HG03025 (cell line): ENCODE results near the gene CITED4.

Experiments used
- ATAC-seq: cut with Tn5 transposase; IDR thresholded peaks from one replicate; pipeline ENCODE4 v1.9.1; 2021; ENCODE audit warnings: mild to moderate bottlenecking, moderate library complexity; ENCODE audit not compliant: unreplicated experiment, low FRiP score

CITED4 gene

DNA sequence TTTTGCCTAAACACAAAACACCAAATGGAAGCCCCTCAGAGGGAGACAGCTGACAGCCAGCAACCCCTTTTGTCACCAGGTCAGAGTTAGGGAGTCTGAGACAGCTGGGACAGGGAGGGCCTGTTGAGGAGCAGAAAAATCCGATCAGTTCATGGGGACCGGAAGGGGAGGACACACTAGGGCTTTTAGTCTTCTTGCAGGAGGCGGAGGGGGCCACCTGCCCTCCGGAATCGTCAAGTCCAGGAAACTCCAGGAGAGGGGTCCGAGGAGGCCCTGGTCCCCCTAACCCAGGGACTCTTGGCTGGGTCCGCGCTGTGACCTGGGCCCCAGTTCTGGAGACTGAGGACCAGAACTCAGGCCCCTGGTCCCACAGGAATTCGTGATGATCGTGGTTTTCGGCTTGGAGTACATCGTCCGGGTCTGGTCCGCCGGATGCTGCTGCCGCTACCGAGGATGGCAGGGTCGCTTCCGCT is 44.3 kb downstream of the CITED4 start:
- no peak for ATAC-seq

DNA sequence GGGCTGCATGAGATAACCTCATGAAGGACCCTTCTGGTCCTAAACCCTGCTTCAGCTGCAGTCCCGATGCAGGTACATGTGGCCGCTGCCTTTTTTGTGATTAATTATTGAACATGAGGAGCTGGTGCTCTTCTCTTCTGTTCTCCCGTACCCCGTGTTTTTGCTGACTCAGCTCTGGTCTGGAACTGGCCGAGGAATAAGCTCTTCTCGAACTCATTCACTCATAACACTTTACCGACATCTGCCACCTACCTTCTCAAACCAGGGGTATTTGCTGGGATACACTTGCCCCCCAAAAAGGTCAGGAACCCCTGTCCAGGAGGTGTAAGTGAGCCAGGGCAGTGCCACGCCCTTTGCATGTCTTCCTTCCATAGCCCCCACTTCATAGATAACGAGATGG is 46.7 kb downstream of the CITED4 start:
- no peak for ATAC-seq
